ENCODE results near the gene VAMP5.

Gene VAMP5

DNA sequence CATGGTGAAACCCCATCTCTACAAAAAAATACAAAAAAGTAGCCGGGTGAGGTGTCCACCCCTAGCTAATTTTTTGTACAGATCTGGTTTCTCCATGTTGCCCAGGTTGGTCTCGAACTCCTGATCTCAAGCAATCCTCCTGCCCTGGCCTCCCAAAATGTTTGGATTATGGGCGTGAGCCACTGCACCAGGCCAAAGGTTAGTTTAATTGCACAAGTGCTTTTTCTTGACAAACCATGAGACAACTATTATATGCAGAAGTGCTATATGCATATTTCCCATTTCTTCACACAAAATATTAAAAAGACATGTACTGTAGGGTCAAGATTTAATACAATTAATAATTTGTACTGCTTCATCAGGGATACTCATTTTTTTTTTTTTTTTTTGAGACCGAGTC is 18.0 kb upstream of the VAMP5 start:
- no peak overlapping the region for H4K8ac ChIP-seq (ENCODE audit: low read depth, low read length)
- DNase-seq = no peak
- no peak overlapping the region for H2AK5ac ChIP-seq (ENCODE audit: low read length)
- no peak overlapping the region for H4K12ac ChIP-seq (ENCODE audit: low read depth, low read length)
- H3K18ac ChIP-seq (ENCODE audit: low read length) = no peak overlapping the region
- no peak overlapping the region for H2BK120ac ChIP-seq (ENCODE audit: insufficient read depth, low read length, poor library complexity)
- H3K4me1 ChIP-seq (ENCODE audit: control insufficient read depth in 1 of 2, insufficient read depth in 2 of 2, low read length in 2 of 2) = no peaks in the 10 kb centered on the region
- no peak overlapping the region for H3K9ac ChIP-seq (ENCODE audit: low read length)
- H4K91ac ChIP-seq (ENCODE audit: low read depth, low read length) = no peak overlapping the region
- no peak overlapping the region for H2BK12ac ChIP-seq (ENCODE audit: low read length)
- H3K4me2 ChIP-seq (ENCODE audit: low read length) = no peak overlapping the region
- H3K79me1 ChIP-seq (ENCODE audit: low read length) = peaks cover 4% of the 10 kb centered on the region
- no peak overlapping the region for H3K4ac ChIP-seq (ENCODE audit: low read depth, low read length)
- H3K4me3 ChIP-seq (ENCODE audit: low read depth, low read length) = no peak overlapping the region
- no peak overlapping the region for H2BK5ac ChIP-seq (ENCODE audit: low read depth, low read length, poor library complexity)
- H2AFZ ChIP-seq (ENCODE audit: insufficient read depth, low read length, poor library complexity) = no peak overlapping the region
- H3K23ac ChIP-seq (ENCODE audit: low read length) = no peak overlapping the region
- no peaks in the 10 kb centered on the region for H3K27me3 ChIP-seq (ENCODE audit: insufficient read depth, low read length)
- WGBS (ENCODE audit: extremely low coverage, insufficient coverage, insufficient read length) = no CpG with 5 or more reads among the region's 4 CpGs
- H3K9me3 ChIP-seq (ENCODE audit: insufficient read depth, low read depth, low read length) = no peaks in the 10 kb centered on the region
- no peak overlapping the region for H3K27ac ChIP-seq (ENCODE audit: low read depth, low read length)
- peaks cover 2% of the 10 kb centered on the region for H3K79me2 ChIP-seq (ENCODE audit: control insufficient read depth, insufficient read depth, low read length, poor library complexity)
- H3K14ac ChIP-seq (ENCODE audit: low read length) = no peak overlapping the region
- H3K36me3 ChIP-seq (ENCODE audit: control insufficient read depth in 1 of 2, insufficient read depth in 2 of 2, low read length in 2 of 2) = no peaks in the 10 kb centered on the region

- Histone ChIP-seq H3K9ac (ENCODE audit: low read length) (no peak overlapping the region), H3K23ac (ENCODE audit: low read length) (no peak overlapping the region), H3K36me3 (ENCODE audit: control insufficient read depth in 1 of 2, insufficient read depth in 2 of 2, low read length in 2 of 2) (peaks cover 0 to 3% of the 10 kb centered on the region in 2 experiments), H2AFZ (ENCODE audit: insufficient read depth, low read length, poor library complexity) (no peak overlapping the region), H3K18ac (ENCODE audit: low read length) (no peak overlapping the region), H3K27me3 (ENCODE audit: insufficient read depth, low read length) (no peaks in the 10 kb centered on the region), H3K27ac (ENCODE audit: low read depth, low read length) (no peak overlapping the region), H3K4me3 (ENCODE audit: low read depth, low read length) (no peak overlapping the region), H4K8ac (ENCODE audit: low read depth, low read length) (no peak overlapping the region), H3K9me3 (ENCODE audit: insufficient read depth, low read depth, low read length) (no peaks in the 10 kb centered on the region), H4K12ac (ENCODE audit: low read depth, low read length) (no peak overlapping the region), H3K79me2 (ENCODE audit: control insufficient read depth, insufficient read depth, low read length, poor library complexity) (peaks cover 6% of the 10 kb centered on the region), H2BK5ac (ENCODE audit: low read depth, low read length, poor library complexity) (no peak overlapping the region), H3K79me1 (ENCODE audit: low read length) (peaks cover 4% of the 10 kb centered on the region), H3K4me2 (ENCODE audit: low read length) (no peak overlapping the region), H2BK120ac (ENCODE audit: insufficient read depth, low read length, poor library complexity) (no peak overlapping the region), H2BK12ac (ENCODE audit: low read length) (no peak overlapping the region), H3K4me1 (ENCODE audit: control insufficient read depth in 1 of 2, insufficient read depth in 2 of 2, low read length in 2 of 2) (peaks cover 24 to 25% of the 10 kb centered on the region in 2 experiments), H4K91ac (ENCODE audit: low read depth, low read length) (no peak overlapping the region), H3K14ac (ENCODE audit: low read length) (no peak overlapping the region), H3K4ac (ENCODE audit: low read depth, low read length) (no peak overlapping the region), H2AK5ac (ENCODE audit: low read length) (no peak overlapping the region)
- no CpG with 5 or more reads among the region's 8 CpGs for WGBS (ENCODE audit: extremely low coverage, insufficient coverage, insufficient read length)
- no peak for DNase-seq
Measured at GRCh38 chr2:85575739-85576138, 8.5 kb upstream of the VAMP5 start.

GRCh38 chr2:85577063-85577385 is 7.2 kb upstream of the VAMP5 start:
- WGBS (ENCODE audit: extremely low coverage, insufficient coverage, insufficient read length) = no CpG with 5 or more reads among the region's 3 CpGs
- H3K14ac ChIP-seq (ENCODE audit: low read length) = no peak overlapping the region
- H3K9ac ChIP-seq (ENCODE audit: low read length) = no peak overlapping the region
- peak overlapping the region; percentile 25 for H2AFZ ChIP-seq (ENCODE audit: insufficient read depth, low read length, poor library complexity)
- peak overlapping the region; percentile 58 for H4K8ac ChIP-seq (ENCODE audit: low read depth, low read length)
- peak overlapping the region; percentile 82 for H3K4me2 ChIP-seq (ENCODE audit: low read length)
- peaks cover 6% of the 10 kb centered on the region for H3K79me2 ChIP-seq (ENCODE audit: control insufficient read depth, insufficient read depth, low read length, poor library complexity)
- no peak overlapping the region for H3K23ac ChIP-seq (ENCODE audit: low read length)
- H3K36me3 ChIP-seq (ENCODE audit: control insufficient read depth in 1 of 2, insufficient read depth in 2 of 2, low read length in 2 of 2) = peaks cover 3 to 8% of the 10 kb centered on the region in 2 experiments
- H3K4me3 ChIP-seq (ENCODE audit: low read depth, low read length) = no peak overlapping the region
- no peaks in the 10 kb centered on the region for H3K27me3 ChIP-seq (ENCODE audit: insufficient read depth, low read length)
- peak overlapping the region; percentile 21 for H3K4ac ChIP-seq (ENCODE audit: low read depth, low read length)
- no peak overlapping the region for H3K27ac ChIP-seq (ENCODE audit: low read depth, low read length)
- H2BK120ac ChIP-seq (ENCODE audit: insufficient read depth, low read length, poor library complexity) = no peak overlapping the region
- no peaks in the 10 kb centered on the region for H3K9me3 ChIP-seq (ENCODE audit: insufficient read depth, low read depth, low read length)
- no peak overlapping the region for H3K18ac ChIP-seq (ENCODE audit: low read length)
- no peak overlapping the region for H2AK5ac ChIP-seq (ENCODE audit: low read length)
- peak overlapping the region; percentile 57 for H4K91ac ChIP-seq (ENCODE audit: low read depth, low read length)
- H4K12ac ChIP-seq (ENCODE audit: low read depth, low read length) = no peak overlapping the region
- no peak overlapping the region for H2BK5ac ChIP-seq (ENCODE audit: low read depth, low read length, poor library complexity)
- peaks cover 24 to 25% of the 10 kb centered on the region in 2 experiments for H3K4me1 ChIP-seq (ENCODE audit: control insufficient read depth in 1 of 2, insufficient read depth in 2 of 2, low read length in 2 of 2)
- peaks cover 4% of the 10 kb centered on the region for H3K79me1 ChIP-seq (ENCODE audit: low read length)
- H2BK12ac ChIP-seq (ENCODE audit: low read length) = no peak overlapping the region
- DNase-seq = no peak

GRCh38 chr2:85577386-85578242 is 6.6 kb upstream of the VAMP5 start, which contains the start of gene VAMP8:
VAMP8 (plus strand) TSS chr2:85577586; CDS start chr2:85577647, 61 bp downstream.
- peak within 1 kb of the TSS; percentile 92 for H3K14ac ChIP-seq (ENCODE audit: low read length)
- H4K12ac ChIP-seq (ENCODE audit: low read depth, low read length) = peak within 1 kb of the TSS; percentile 71
- peak within 1 kb of the TSS; percentile 60 for H3K9ac ChIP-seq (ENCODE audit: low read length)
- peak within 1 kb of the TSS; percentile 67 for H2AFZ ChIP-seq (ENCODE audit: insufficient read depth, low read length, poor library complexity)
- no peak within 1 kb of the TSS for H3K23ac ChIP-seq (ENCODE audit: low read length)
- H2AK5ac ChIP-seq (ENCODE audit: low read length) = peak within 1 kb of the TSS; percentile 69
- DNase-seq = peak; percentile 89 to 91
- H3K4me1 ChIP-seq (ENCODE audit: control insufficient read depth in 1 of 2, insufficient read depth in 2 of 2, low read length in 2 of 2) = peaks cover 24 to 25% of the 10 kb centered on the region in 2 experiments
- peak within 1 kb of the TSS; percentile 93 for H4K8ac ChIP-seq (ENCODE audit: low read depth, low read length)
- no peaks in the 10 kb centered on the region for H3K9me3 ChIP-seq (ENCODE audit: insufficient read depth, low read depth, low read length)
- peak within 1 kb of the TSS; percentile 83 for H2BK5ac ChIP-seq (ENCODE audit: low read depth, low read length, poor library complexity)
- peaks cover 4% of the 10 kb centered on the region for H3K79me1 ChIP-seq (ENCODE audit: low read length)
- WGBS (ENCODE audit: extremely low coverage, insufficient coverage, insufficient read length) = no CpG with 5 or more reads among the region's 19 CpGs
- peak within 1 kb of the TSS; percentile 69 for H3K4me3 ChIP-seq (ENCODE audit: low read depth, low read length)
- peak within 1 kb of the TSS; percentile 74 for H3K18ac ChIP-seq (ENCODE audit: low read length)
- peak within 1 kb of the TSS; percentile 66 for H2BK12ac ChIP-seq (ENCODE audit: low read length)
- H2BK120ac ChIP-seq (ENCODE audit: insufficient read depth, low read length, poor library complexity) = peak within 1 kb of the TSS; percentile 73
- no peaks in the 10 kb centered on the region for H3K27me3 ChIP-seq (ENCODE audit: insufficient read depth, low read length)
- H3K4me2 ChIP-seq (ENCODE audit: low read length) = peak within 1 kb of the TSS; percentile 82
- H4K91ac ChIP-seq (ENCODE audit: low read depth, low read length) = peak within 1 kb of the TSS; percentile 92
- peaks cover 7 to 10% of the 10 kb centered on the region in 2 experiments for H3K36me3 ChIP-seq (ENCODE audit: control insufficient read depth in 1 of 2, insufficient read depth in 2 of 2, low read length in 2 of 2)
- peak within 1 kb of the TSS; percentile 68 for H3K27ac ChIP-seq (ENCODE audit: low read depth, low read length)
- peak within 1 kb of the TSS; percentile 43 for H3K4ac ChIP-seq (ENCODE audit: low read depth, low read length)
- H3K79me2 ChIP-seq (ENCODE audit: control insufficient read depth, insufficient read depth, low read length, poor library complexity) = peaks cover 6% of the 10 kb centered on the region
